H1 (cell line): ENCODE data around the gene TMEM129.

Source experiments
- CTCF ChIP-seq, 3 experiments: IDR thresholded peaks; 1 replicate in 2 of 3; 2 replicates in 1 of 3; pipeline versions ENCODE4 v1.5.1 to v1.6.1; 2011; ENCODE audit warnings: low read length in 3 of 3, mild to moderate bottlenecking in 3 of 3, inconsistent platforms in 2 of 3, low read depth in 1 of 3, moderate library complexity in 1 of 3; ENCODE audit not compliant: insufficient read depth in 1 of 3; ENCODE audit errors: control extremely low read depth in 1 of 3
- MAFK ChIP-seq: IDR thresholded peaks from 2 replicates; pipeline ENCODE4 v1.6.1; 2012; ENCODE audit warnings: low read depth, mild to moderate bottlenecking, improper control_type of control experiment, low read length
- POLR2A ChIP-seq, 2 experiments: IDR thresholded peaks; 1 replicate in 1 of 2; 2 replicates in 1 of 2; pipeline ENCODE4 v1.6.1; 2011; ENCODE audit warnings: low read depth in 2 of 2, low read length in 2 of 2, mild to moderate bottlenecking in 2 of 2; ENCODE audit errors: control extremely low read depth in 1 of 2

DNA sequence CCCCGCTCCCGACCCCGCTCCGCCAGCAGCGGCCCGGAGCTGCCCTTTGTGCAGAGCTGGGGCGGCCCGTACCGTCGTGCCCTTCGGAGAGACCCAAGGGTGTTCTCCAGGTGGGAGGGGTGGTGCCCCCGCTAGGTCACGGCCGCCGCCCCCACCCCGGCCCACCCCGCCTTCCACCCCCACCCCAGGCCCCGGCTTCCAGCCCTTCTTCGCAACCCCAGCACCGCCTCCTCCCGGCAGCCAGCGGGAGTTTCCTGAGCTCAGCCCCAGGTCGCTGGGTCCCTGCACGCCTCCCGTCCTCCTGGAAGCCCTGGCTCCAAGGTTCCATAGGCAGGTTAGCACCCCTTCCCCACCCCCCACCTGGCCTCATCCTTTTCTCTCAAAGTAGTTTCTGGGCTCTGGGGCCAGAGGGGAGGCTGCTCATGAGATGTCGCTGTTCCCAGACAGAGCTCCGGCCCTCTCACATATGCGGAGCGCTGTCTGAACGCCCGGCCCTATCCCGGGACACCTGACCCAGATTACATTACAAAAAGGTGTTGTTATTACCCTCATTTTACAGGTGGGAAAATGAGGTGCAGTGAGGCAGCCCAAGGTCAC lies 46.7 kb upstream of the TMEM129 start:
- TF ChIP-seq MAFK (no peak), CTCF (IDR thresholded peaks at IDR 0.05; ENCODE audit: control extremely low read depth in 1 of 3, insufficient read depth in 1 of 3, low read depth in 1 of 3, low read length in 3 of 3) (peak in 2 of 3 experiments; percentile 45 to 51; a peak in 3 of 4 replicates), POLR2A (IDR thresholded peaks at IDR 0.05; ENCODE audit: control extremely low read depth in 1 of 2, low read depth in 2 of 2, low read length in 2 of 2) (no peak)
